Measurements from ENCODE around the gene GH2.

- no peak for TF ChIP-seq EZH2 (IDR thresholded peaks at IDR 0.05; ENCODE audit: insufficient read depth, poor library complexity, severe bottlenecking)
- no peak for TF ChIP-seq EZH2phosphoT487 (IDR thresholded peaks at IDR 0.05; ENCODE audit: insufficient read depth, low read depth)
Measured at GRCh38 chr17:63859257-63859656, 22.5 kb downstream of the GH2 start.
